H1 (cell line): ENCODE data around the gene TYRP1.

Experiments
- CHD1 ChIP-seq: IDR thresholded peaks from 2 replicates; pipeline ENCODE4 v1.6.1; 2012; ENCODE audit warnings: low read depth, low read length, improper control_type of control experiment
- MAX ChIP-seq: IDR thresholded peaks from 2 replicates; pipeline ENCODE4 v1.6.1; 2012; ENCODE audit warnings: inconsistent platforms
- SP1 ChIP-seq: IDR thresholded peaks from 2 replicates; pipeline ENCODE4 v1.6.1; 2011; ENCODE audit warnings: low read depth, low read length
- TCF12 ChIP-seq: IDR thresholded peaks from 2 replicates; pipeline ENCODE4 v1.6.1; 2011; ENCODE audit warnings: low read depth, mild to moderate bottlenecking, low read length
- TF ChIP-seq, protein P1 (sequence below): IDR thresholded peaks from 2 replicates; pipeline ENCODE4 v1.6.1; 2012; ENCODE audit warnings: inconsistent platforms

GRCh38 chr9:12651125-12651524, 42.1 kb upstream of the TYRP1 start:
- TF ChIP-seq TCF12 (no peak), MAX (no peak), SP1 (no peak), CHD1 (no peak)
- TF ChIP-seq, protein P1, sequence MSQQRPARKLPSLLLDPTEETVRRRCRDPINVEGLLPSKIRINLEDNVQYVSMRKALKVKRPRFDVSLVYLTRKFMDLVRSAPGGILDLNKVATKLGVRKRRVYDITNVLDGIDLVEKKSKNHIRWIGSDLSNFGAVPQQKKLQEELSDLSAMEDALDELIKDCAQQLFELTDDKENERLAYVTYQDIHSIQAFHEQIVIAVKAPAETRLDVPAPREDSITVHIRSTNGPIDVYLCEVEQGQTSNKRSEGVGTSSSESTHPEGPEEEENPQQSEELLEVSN = no peak
